Measurements from ENCODE around the gene CPB2.

The CPB2 gene

DNA sequence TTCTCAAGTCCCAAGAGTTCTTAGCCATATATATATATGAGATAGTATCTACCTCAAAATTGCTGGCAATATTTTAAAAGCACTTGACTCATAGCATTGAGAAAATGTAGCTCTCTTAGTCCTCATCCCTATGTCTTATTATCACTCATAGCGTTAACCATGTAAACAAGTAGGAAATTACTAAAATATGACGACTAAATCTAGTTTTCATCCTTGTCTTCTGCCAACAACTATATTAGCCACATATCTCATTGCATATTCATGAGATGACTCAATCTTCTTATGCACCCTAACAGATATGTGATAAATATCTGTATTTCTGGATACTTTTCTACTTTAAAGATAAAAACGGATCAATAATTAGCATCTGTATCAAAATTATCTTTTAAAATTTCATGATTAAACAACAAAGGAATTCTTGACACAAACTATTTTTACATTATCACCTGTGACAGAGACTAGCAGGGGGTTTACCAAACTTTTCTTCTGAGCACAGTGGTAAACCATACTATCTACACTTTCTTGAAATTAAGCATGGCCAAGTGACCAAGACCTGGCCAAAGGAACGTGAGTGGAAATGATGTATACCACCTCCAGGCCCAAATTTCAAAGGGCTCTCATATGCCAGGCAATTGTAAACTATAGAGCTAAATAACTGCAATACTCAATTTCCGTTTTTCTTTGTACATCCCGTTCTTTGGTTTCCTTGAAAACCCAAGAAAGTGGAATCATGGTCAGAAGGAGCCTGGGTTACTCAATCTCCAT lies 98.0 kb downstream of the CPB2 start:
- H3K36me3 ChIP-seq (ENCODE audit: control insufficient read depth, low read length): peaks cover 46% of the 10 kb centered on the region
- no peaks in the 10 kb centered on the region for H4K20me1 ChIP-seq (ENCODE audit: control insufficient read depth, insufficient read depth, low read depth, low read length)
- H3K9me2 ChIP-seq (replicated peaks; ENCODE audit: control insufficient read depth, low read length): no peaks in the 10 kb centered on the region
- no peak overlapping the region for H3K4me3 ChIP-seq (ENCODE audit: low read length)
- no peak overlapping the region for H3K27ac ChIP-seq (ENCODE audit: low read depth, low read length)
- peaks cover 2% of the 10 kb centered on the region; the same call in 1 of the 2 replicates for H3F3A ChIP-seq (ENCODE audit: control insufficient read depth, insufficient read depth)
- H3K4me1 ChIP-seq (ENCODE audit: control insufficient read depth, low read length): peaks cover 8% of the 10 kb centered on the region
- H3K4me2 ChIP-seq (ENCODE audit: low read length): no peak overlapping the region
- no peaks in the 10 kb centered on the region for H3K27me3 ChIP-seq (ENCODE audit: control insufficient read depth, low read length)
- no peaks in the 10 kb centered on the region for H3K9me3 ChIP-seq (ENCODE audit: control insufficient read depth, insufficient read depth, low read length)
- TF ChIP-seq, protein P1, sequence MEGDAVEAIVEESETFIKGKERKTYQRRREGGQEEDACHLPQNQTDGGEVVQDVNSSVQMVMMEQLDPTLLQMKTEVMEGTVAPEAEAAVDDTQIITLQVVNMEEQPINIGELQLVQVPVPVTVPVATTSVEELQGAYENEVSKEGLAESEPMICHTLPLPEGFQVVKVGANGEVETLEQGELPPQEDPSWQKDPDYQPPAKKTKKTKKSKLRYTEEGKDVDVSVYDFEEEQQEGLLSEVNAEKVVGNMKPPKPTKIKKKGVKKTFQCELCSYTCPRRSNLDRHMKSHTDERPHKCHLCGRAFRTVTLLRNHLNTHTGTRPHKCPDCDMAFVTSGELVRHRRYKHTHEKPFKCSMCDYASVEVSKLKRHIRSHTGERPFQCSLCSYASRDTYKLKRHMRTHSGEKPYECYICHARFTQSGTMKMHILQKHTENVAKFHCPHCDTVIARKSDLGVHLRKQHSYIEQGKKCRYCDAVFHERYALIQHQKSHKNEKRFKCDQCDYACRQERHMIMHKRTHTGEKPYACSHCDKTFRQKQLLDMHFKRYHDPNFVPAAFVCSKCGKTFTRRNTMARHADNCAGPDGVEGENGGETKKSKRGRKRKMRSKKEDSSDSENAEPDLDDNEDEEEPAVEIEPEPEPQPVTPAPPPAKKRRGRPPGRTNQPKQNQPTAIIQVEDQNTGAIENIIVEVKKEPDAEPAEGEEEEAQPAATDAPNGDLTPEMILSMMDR (IDR thresholded peaks at IDR 0.05; ENCODE audit: low read depth, low read length, poor library complexity, severe bottlenecking): no peak
- TF ChIP-seq EZH2phosphoT487 (IDR thresholded peaks at IDR 0.05; ENCODE audit: borderline replicate concordance, low read length): no peak
- no peaks in the 10 kb centered on the region for H3K79me2 ChIP-seq (ENCODE audit: control insufficient read depth, low read length)

DNA sequence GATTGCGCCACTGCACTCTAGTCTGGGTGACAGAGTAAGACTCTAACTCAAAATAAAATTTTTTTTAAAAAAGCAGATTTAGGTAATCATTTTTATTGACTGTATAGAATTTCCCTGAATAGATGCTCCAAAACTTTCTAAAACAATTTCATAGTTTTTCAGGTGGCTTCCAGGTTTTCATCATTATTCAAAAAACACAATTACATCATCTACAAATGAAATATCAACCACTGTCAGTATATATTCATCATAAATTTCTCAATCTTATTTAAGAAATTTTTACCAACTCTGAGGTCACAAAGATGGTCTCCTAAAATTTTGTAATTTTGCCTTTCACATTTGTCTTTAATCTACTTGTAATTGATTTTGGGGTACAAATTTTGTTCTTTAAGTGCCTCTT lies 100.3 kb downstream of the CPB2 start:
- H3K9me3 ChIP-seq (ENCODE audit: control insufficient read depth, insufficient read depth, low read length): no peaks in the 10 kb centered on the region
- no peaks in the 10 kb centered on the region for H4K20me1 ChIP-seq (ENCODE audit: control insufficient read depth, insufficient read depth, low read depth, low read length)
- TF ChIP-seq, protein P1 (IDR thresholded peaks at IDR 0.05; ENCODE audit: low read depth, low read length, poor library complexity, severe bottlenecking): no peak
- peaks cover 9% of the 10 kb centered on the region for H3K4me1 ChIP-seq (ENCODE audit: control insufficient read depth, low read length)
- H3K36me3 ChIP-seq (ENCODE audit: control insufficient read depth, low read length): peaks cover 51% of the 10 kb centered on the region
- no peak overlapping the region for H3K4me3 ChIP-seq (ENCODE audit: low read length)
- no peaks in the 10 kb centered on the region for H3K27me3 ChIP-seq (ENCODE audit: control insufficient read depth, low read length)
- no peaks in the 10 kb centered on the region for H3K9me2 ChIP-seq (replicated peaks; ENCODE audit: control insufficient read depth, low read length)
- no peak overlapping the region for H3K4me2 ChIP-seq (ENCODE audit: low read length)
- H3K79me2 ChIP-seq (ENCODE audit: control insufficient read depth, low read length): no peaks in the 10 kb centered on the region
- peaks cover 2% of the 10 kb centered on the region; the same call in 1 of the 2 replicates for H3F3A ChIP-seq (ENCODE audit: control insufficient read depth, insufficient read depth)
- H3K27ac ChIP-seq (ENCODE audit: low read depth, low read length): no peak overlapping the region

Data from DOHH2 (cell line).